SK-N-MC (cell line): Measurements from ENCODE around the gene ANXA5.

ENCODE experiments used
- EZH2 ChIP-seq: fragments of 200-600 bp; sonication (generic); IDR thresholded peaks from one replicate; pipeline ENCODE4 v1.6.1; 2017; ENCODE audit warnings: antibody characterized with exemption
- POLR2AphosphoS5 ChIP-seq: IDR thresholded peaks from 2 replicates; pipeline ENCODE4 v1.6.1; 2012; ENCODE audit warnings: mild to moderate bottlenecking, low read depth, low read length, borderline replicate concordance

DNA sequence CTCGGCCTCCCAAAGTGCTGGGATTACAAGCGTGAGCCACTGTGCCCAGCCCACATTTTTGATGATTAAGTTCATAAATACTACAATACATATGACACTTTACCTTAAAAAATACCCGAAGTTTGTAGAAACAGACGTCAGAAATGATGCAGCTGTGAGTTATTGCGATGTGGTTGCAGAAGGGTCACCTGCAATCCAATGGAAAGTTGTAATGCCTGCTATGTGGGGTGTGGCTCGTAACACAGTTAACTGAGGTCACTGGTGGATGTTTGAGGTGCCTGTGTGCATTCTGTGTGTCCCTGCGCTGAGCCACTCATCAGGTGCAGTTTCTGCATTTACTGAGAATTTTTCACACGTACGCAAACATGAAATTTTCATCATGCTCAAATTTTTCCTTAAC, 64.1 kb downstream of the ANXA5 start:
- TF ChIP-seq EZH2 (no peak), POLR2AphosphoS5 (no peak)
